ENCODE measurements around the gene RSPO1. TPM values are rescaled to one million over a fixed set of nuclear protein-coding genes. Genes with fewer than 3 reads are reported as not detected.

RSPO1 gene
- total RNA-seq, 1 experiment from 2014 or later = 0.18 TPM

- ChIA-PET POLR2A (interaction anchor here (0.7 kb wide), 1 partner anchor 68 kb away, joined by 3 read pairs; no protein-coding TSS in a partner anchor), CTCF (interaction anchor here (0.6 to 0.7 kb wide), 2 partner anchors 59 to 1496 kb away, joined by 3 to 4 read pairs; no protein-coding TSS in a partner anchor)
- H3K4me3 ChIP-seq (ENCODE audit: low read depth in 2 of 2, low read length in 2 of 2) = no peak overlapping the region
- in situ Hi-C loops (cut with HindIII; ENCODE audit: low pct_unique_long_range_greater_than_20kb, low sequenced_read_pairs) = no loop called here
- BruUV-seq (replicated peaks) = no TSS peak
- intact Hi-C loops (cut with micrococcal nuclease; ENCODE audit: unreplicated experiment) = no loop called here
- peaks cover 2% of the 10 kb centered on the region; the same call in 1 of the 2 replicates for H3K4me1 ChIP-seq (ENCODE audit: control insufficient read depth, insufficient read depth, low read length)
- ATAC-seq (0 out of 2 replicates have a peak, but pooled peaks have one; percentile 50), DNase-seq (ENCODE audit: low read depth, low spot score) (no peak)
- no peaks in the 10 kb centered on the region for H3K9me3 ChIP-seq (ENCODE audit: control insufficient read depth, insufficient read depth, low read depth, low read length)
- TF ChIP-seq CTCF (IDR thresholded peaks at IDR 0.05) (no peak), POLR2AphosphoS5 (IDR thresholded peaks at IDR 0.05; ENCODE audit: low read depth, low read length) (no peak), SIN3A (IDR thresholded peaks at IDR 0.05; ENCODE audit: borderline replicate concordance, insufficient read depth, low read depth, low read length) (no peak)
- H3K27me3 ChIP-seq (ENCODE audit: control insufficient read depth, insufficient read depth, low read length) = no peaks in the 10 kb centered on the region
- no peak overlapping the region for H3K27ac ChIP-seq (ENCODE audit: low read length)
- H3K36me3 ChIP-seq (ENCODE audit: control insufficient read depth, insufficient read depth, low read length) = no peaks in the 10 kb centered on the region
These were observed 27.5 kb upstream of the RSPO1 start for GRCh38 chr1:37662031-37662755.

- H3K27me3 ChIP-seq (ENCODE audit: control insufficient read depth, insufficient read depth, low read length) = no peaks in the 10 kb centered on the region
- peak; percentile 54; the same call in 1 of the 2 replicates for ATAC-seq
- peaks cover 2% of the 10 kb centered on the region; the same call in 1 of the 2 replicates for H3K4me1 ChIP-seq (ENCODE audit: control insufficient read depth, insufficient read depth, low read length)
- in situ Hi-C loops (cut with HindIII; ENCODE audit: low pct_unique_long_range_greater_than_20kb, low sequenced_read_pairs) = no loop called here
- TF ChIP-seq REST (IDR thresholded peaks at IDR 0.05; ENCODE audit: insufficient read depth in 1 of 2, low read depth in 2 of 2, low read length in 1 of 2) (no peak), POLR2AphosphoS5 (IDR thresholded peaks at IDR 0.05; ENCODE audit: low read depth, low read length) (no peak), TCF7L2 (IDR thresholded peaks at IDR 0.05; ENCODE audit: low read depth, low read length) (no peak), SIN3A (IDR thresholded peaks at IDR 0.05; ENCODE audit: borderline replicate concordance, insufficient read depth, low read depth, low read length) (no peak), CTCF (IDR thresholded peaks at IDR 0.05) (no peak)
- no peak overlapping the region for H3K27ac ChIP-seq (ENCODE audit: low read length)
- ChIA-PET CTCF (no interaction called here), POLR2A (no interaction called here)
- no peaks in the 10 kb centered on the region for H3K36me3 ChIP-seq (ENCODE audit: control insufficient read depth, insufficient read depth, low read length)
- H3K9me3 ChIP-seq (ENCODE audit: control insufficient read depth, insufficient read depth, low read depth, low read length) = no peaks in the 10 kb centered on the region
- H3K4me3 ChIP-seq (ENCODE audit: low read depth in 2 of 2, low read length in 2 of 2) = no peak overlapping the region
- intact Hi-C loops (cut with micrococcal nuclease; ENCODE audit: unreplicated experiment) = no loop called here
- no peak for DNase-seq (ENCODE audit: low read depth, low spot score)
- no TSS peak for BruUV-seq (replicated peaks)
These were observed 26.7 kb upstream of the RSPO1 start for GRCh38 chr1:37661401-37661800.

Data from Panc1 (cell line).